Neural progenitor cell (in vitro differentiated cells): ENCODE measurements around the gene PARP14.

Source experiments
- CTCF ChIP-seq: fragments of 200-600 bp; sonication (generic); IDR thresholded peaks from 2 replicates; pipeline ENCODE4 v1.5.1; 2017; ENCODE audit warnings: antibody characterized with exemption, mild to moderate bottlenecking
- EZH2 ChIP-seq: fragments of 200-600 bp; sonication (generic); IDR thresholded peaks from 2 replicates; pipeline ENCODE4 v1.6.1; 2017; ENCODE audit warnings: antibody characterized with exemption, mild to moderate bottlenecking, moderate library complexity
- EZH2phosphoT487 ChIP-seq: fragments of 200-600 bp; sonication (generic); IDR thresholded peaks from 2 replicates; pipeline ENCODE4 v1.6.1; 2017; ENCODE audit warnings: antibody characterized with exemption

DNA sequence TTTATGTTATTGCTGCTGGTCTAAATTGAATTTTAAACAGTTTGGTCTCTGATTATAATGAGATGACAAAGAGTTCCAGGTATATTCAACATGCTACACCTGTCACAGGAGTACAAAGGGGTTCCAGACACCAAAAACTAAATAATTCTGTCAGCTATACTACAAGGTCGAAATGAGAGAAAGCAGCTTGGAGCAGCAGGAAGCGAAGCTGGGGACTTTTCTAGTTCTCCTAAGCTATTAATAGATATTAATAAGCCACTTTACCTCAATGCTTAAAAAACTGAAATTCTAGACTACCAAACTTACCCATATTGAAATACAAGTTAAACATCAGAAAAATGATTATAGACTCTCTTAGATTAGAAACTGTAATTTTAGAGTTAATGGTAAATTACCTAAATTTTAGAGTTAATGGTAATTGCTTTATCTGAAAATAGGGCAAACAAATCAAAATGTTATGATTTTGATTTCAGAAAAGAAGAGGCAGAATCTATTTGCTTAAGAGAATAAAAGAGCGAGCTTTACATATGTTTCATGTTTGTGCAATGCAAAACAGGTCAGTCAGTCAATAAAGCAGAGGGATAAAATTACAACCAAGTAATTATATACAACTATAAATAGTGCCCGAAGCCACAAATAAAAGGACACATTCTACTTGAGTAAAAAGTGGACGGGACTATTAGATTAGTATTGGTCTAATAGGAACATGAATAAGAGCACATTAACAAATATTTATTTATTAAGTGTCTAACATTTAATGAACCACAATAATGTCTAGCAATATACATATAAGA, 96.2 kb downstream of the PARP14 start:
- TF ChIP-seq CTCF = no peak
- TF ChIP-seq EZH2phosphoT487 = no peak
- no peak for TF ChIP-seq EZH2
